Skeletal muscle tissue (tissue), 4 donors: Measurements from ENCODE around the gene SEL1L. TPM values are rescaled to one million over a fixed set of nuclear protein-coding genes. Genes with fewer than 3 reads are reported as not detected.
"Not testable (repeated sequence)": the region's sequence is repeated elsewhere in the genome, so short reads cannot be mapped to it uniquely, and the experiment has no call there.

Experiments used
- H3K27ac ChIP-seq: one replicate; pipeline ENCODE4 v1.7.0; 2013; ENCODE audit warnings: mild to moderate bottlenecking, low read depth, low read length, inconsistent platforms
- H3K27me3 ChIP-seq, 3 donors: one replicate each; pipeline ENCODE4 v1.7.0; 2013; ENCODE audit warnings: low read length in 3 of 3; ENCODE audit not compliant: control insufficient read depth in 3 of 3, insufficient read depth in 3 of 3
- H3K36me3 ChIP-seq, 3 donors: one replicate each; pipeline ENCODE4 v1.7.0; 2013; ENCODE audit warnings: low read length in 3 of 3; ENCODE audit not compliant: control insufficient read depth in 3 of 3, insufficient read depth in 3 of 3
- H3K4me1 ChIP-seq, 3 donors: one replicate each; pipeline ENCODE4 v1.7.0; 2013; ENCODE audit warnings: low read length in 3 of 3, mild to moderate bottlenecking in 3 of 3; ENCODE audit not compliant: control insufficient read depth in 3 of 3, insufficient read depth in 3 of 3
- H3K4me3 ChIP-seq, 3 donors: one replicate each; pipeline ENCODE4 v1.7.0; 2013; ENCODE audit warnings: low read length in 3 of 3
- H3K9ac ChIP-seq, 3 donors: one replicate each; pipeline ENCODE4 v1.7.0; 2013; ENCODE audit warnings: low read length in 3 of 3, mild to moderate bottlenecking in 3 of 3, moderate library complexity in 2 of 3, low read depth in 1 of 3
- H3K9me3 ChIP-seq, 3 donors: one replicate each; pipeline ENCODE4 v1.7.0; 2013; ENCODE audit warnings: low read length in 3 of 3; ENCODE audit not compliant: control insufficient read depth in 3 of 3
- total RNA-seq: library from RNA; depleted of rRNA; stranded (reverse); fragments of >200 nt; gene quantifications from one replicate; pipeline ENCODE4 v1.2.3, GENCODE V29; 2014
- donor health status: Osteomylitis.

The SEL1L gene
- total RNA-seq, 1 donor from 2014 or later: 34.4 TPM

DNA sequence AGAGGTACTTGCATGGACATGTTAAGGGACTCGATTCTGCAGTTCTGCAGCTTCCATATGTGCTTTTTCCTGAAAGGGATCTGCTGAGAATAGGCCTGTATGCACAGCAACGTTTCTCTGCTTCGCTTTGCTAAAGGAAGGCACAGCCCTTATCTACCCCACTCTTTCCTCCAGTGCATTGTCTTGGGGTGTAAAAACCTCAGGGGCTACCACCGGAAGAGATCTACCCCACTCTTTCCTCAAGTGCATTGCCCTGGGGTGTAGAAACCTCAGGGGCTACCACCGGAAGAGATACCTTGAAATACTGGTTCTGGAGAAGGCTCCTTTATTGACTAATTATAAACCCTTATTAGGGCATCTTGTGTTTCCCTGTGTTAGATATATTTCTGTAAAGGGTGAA is 52.9 kb downstream of the SEL1L start:
- Histone ChIP-seq H3K27me3 (no peaks in the 10 kb centered on the region), H3K36me3 (peaks cover 31 to 54% (median 37%) of the 10 kb centered on the region in 3 donors), H3K27ac (no peak overlapping the region)

GRCh38 chr14:81478446-81478845 is 55.2 kb downstream of the SEL1L start:
- Histone ChIP-seq H3K4me3 (no peak overlapping the region), H3K27me3 (no peaks in the 10 kb centered on the region), H3K27ac (peak overlapping the region; percentile 68), H3K9ac (no peak overlapping the region), H3K36me3 (peaks cover 19 to 36% (median 23%) of the 10 kb centered on the region in 3 donors), H3K4me1 (peaks cover 4 to 10% (median 5%) of the 10 kb centered on the region in 3 donors), H3K9me3 (no peaks in the 10 kb centered on the region)

More for the DNA sequence above, 52.9 kb downstream of the SEL1L start:
- Histone ChIP-seq H3K9ac (no peak overlapping the region), H3K4me1 (peaks cover 4 to 10% (median 5%) of the 10 kb centered on the region in 3 donors), H3K4me3 (no peak overlapping the region), H3K9me3 (no peaks in the 10 kb centered on the region)

- Histone ChIP-seq H3K27me3 (no peaks in the 10 kb centered on the region), H3K36me3 (peaks cover 21 to 32% (median 28%) of the 10 kb centered on the region in 3 donors), H3K4me3 (no peak overlapping the region), H3K4me1 (peaks cover 4 to 10% (median 5%) of the 10 kb centered on the region in 3 donors), H3K9ac (no peak overlapping the region), H3K9me3 (no peaks in the 10 kb centered on the region), H3K27ac (no peak overlapping the region)
These were observed 56.8 kb downstream of the SEL1L start for GRCh38 chr14:81476816-81477215.

GRCh38 chr14:81474685-81475324 is 58.8 kb downstream of the SEL1L start:
- Histone ChIP-seq H3K4me1 (peaks cover 4 to 10% (median 5%) of the 10 kb centered on the region in 3 donors), H3K4me3 (no peak overlapping the region), H3K27ac (no peak overlapping the region), H3K36me3 (peaks cover 19 to 25% (median 21%) of the 10 kb centered on the region in 3 donors), H3K9ac (no peak overlapping the region), H3K9me3 (no peaks in the 10 kb centered on the region), H3K27me3 (no peaks in the 10 kb centered on the region)

DNA sequence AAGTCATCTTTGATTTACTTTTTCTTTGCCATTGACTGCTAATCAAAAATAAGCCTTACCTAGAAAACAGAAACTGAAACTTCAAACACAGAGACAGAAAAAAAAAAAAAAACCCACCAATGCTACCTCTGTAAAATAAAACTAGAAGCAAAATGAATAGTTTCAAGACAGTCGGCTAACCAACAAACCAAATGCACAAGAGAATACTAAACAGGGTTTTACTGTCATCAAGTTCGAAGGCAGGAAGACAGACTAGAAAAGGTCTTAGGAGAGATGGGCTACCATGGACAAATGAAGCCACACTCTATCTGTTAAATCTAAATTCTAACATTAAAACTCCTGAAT is 59.5 kb downstream of the SEL1L start:
- H3K4me3 ChIP-seq: no peak overlapping the region
- H3K4me1 ChIP-seq: peaks cover 4 to 10% (median 5%) of the 10 kb centered on the region in 3 donors
- H3K27me3 ChIP-seq: no peaks in the 10 kb centered on the region
- H3K9ac ChIP-seq: peak overlapping the region in 1 of 3 donors; percentile 47
- no peak overlapping the region for H3K27ac ChIP-seq
- no peaks in the 10 kb centered on the region for H3K9me3 ChIP-seq
- H3K36me3 ChIP-seq: peaks cover 16 to 20% (median 17%) of the 10 kb centered on the region in 3 donors

GRCh38 chr14:81473456-81474147 is 60.1 kb downstream of the SEL1L start:
- Histone ChIP-seq H3K4me3 (no peak overlapping the region), H3K4me1 (peaks cover 2 to 8% (median 4%) of the 10 kb centered on the region in 3 donors), H3K9me3 (no peaks in the 10 kb centered on the region), H3K27ac (no peak overlapping the region), H3K27me3 (no peaks in the 10 kb centered on the region), H3K36me3 (peaks cover 13 to 17% (median 16%) of the 10 kb centered on the region in 3 donors), H3K9ac (peak overlapping the region in 1 of 3 donors; percentile 47)

- Histone ChIP-seq H3K4me3 (no peak overlapping the region), H3K36me3 (peaks cover 12 to 17% (median 12%) of the 10 kb centered on the region in 3 donors), H3K27ac (no peak overlapping the region)
These were observed 61.4 kb downstream of the SEL1L start for GRCh38 chr14:81472096-81472800.

GRCh38 chr14:81471062-81471461 is 62.6 kb downstream of the SEL1L start:
- Histone ChIP-seq H3K4me1 (no peaks in the 10 kb centered on the region), H3K4me3 (no peak overlapping the region), H3K36me3 (peaks cover 3 to 9% (median 3%) of the 10 kb centered on the region in 3 donors), H3K9me3 (no peaks in the 10 kb centered on the region), H3K9ac (no peak overlapping the region), H3K27me3 (no peaks in the 10 kb centered on the region), H3K27ac (no peak overlapping the region)

More at GRCh38 chr14:81472096-81472800, 61.4 kb downstream of the SEL1L start:
- Histone ChIP-seq H3K9me3 (no peaks in the 10 kb centered on the region), H3K27me3 (no peaks in the 10 kb centered on the region), H3K4me1 (no peaks in the 10 kb centered on the region), H3K9ac (no peak overlapping the region)

- H3K27me3 ChIP-seq, H3K4me1 ChIP-seq, H3K36me3 ChIP-seq, H3K9me3 ChIP-seq, H3K27ac ChIP-seq, H3K4me3 ChIP-seq, H3K9ac ChIP-seq: not testable (repeated sequence)
These were observed 63.2 kb downstream of the SEL1L start for GRCh38 chr14:81470557-81470826.

DNA sequence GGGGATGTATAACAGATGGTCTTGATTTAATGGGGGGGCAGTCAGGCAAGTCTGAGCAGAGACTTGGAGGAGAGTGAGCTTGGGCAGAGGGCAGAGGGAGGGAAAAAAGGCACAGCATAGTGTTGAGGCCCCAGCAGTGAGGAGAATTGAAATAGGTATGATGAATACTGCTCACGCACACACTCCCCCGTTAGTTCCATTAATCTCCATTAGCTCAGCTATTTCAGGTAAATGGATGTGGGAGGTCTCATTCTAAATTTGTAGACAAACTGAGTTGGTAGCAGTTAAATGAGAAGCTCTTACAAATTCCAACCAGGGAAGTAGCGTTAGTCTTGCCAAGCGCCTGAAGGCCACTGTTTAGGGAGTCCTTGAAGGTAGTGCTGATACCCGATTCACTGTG is 66.8 kb downstream of the SEL1L start:
- Histone ChIP-seq H3K36me3 (no peaks in the 10 kb centered on the region), H3K9me3 (no peaks in the 10 kb centered on the region), H3K4me1 (peaks cover 0 to 2% (median 0%) of the 10 kb centered on the region in 3 donors), H3K27ac (no peak overlapping the region), H3K9ac (no peak overlapping the region), H3K27me3 (no peaks in the 10 kb centered on the region), H3K4me3 (no peak overlapping the region)
